NCI-H1417 treated with DMSO at 0.1 percent for 48 hours (cell line): ENCODE measurements around the gene TSC2.
"Not testable (repeated sequence)": the region's sequence is repeated elsewhere in the genome, so short reads cannot be mapped to it uniquely, and the experiment has no call there.

Experiments used
- DNase-seq: peaks from one replicate; lab custom pipeline; 2025; lab: John Stamatoyannopoulos, UW

TSC2 gene

GRCh38 chr16:2031081-2031577 is 16.7 kb upstream of the TSC2 start:
- DNase-seq: no peak

GRCh38 chr16:2032285-2033056 is 15.3 kb upstream of the TSC2 start:
- no peak for DNase-seq

GRCh38 chr16:2033057-2033908 is 14.5 kb upstream of the TSC2 start:
- no peak for DNase-seq

GRCh38 chr16:2033909-2034695 is 13.7 kb upstream of the TSC2 start:
- not testable (repeated sequence) for DNase-seq

- no peak for DNase-seq
Observed at GRCh38 chr16:2034696-2035430, 12.9 kb upstream of the TSC2 start.

- DNase-seq: no peak
Observed at GRCh38 chr16:2035431-2036199, 12.2 kb upstream of the TSC2 start.

GRCh38 chr16:2036200-2036966 is 11.4 kb upstream of the TSC2 start:
- DNase-seq: no peak

GRCh38 chr16:2037115-2037514 is 10.7 kb upstream of the TSC2 start:
- no peak for DNase-seq

GRCh38 chr16:2037647-2038381 is 10.0 kb upstream of the TSC2 start:
- no peak for DNase-seq

- DNase-seq: no peak
Observed at GRCh38 chr16:2038382-2039231, 9.2 kb upstream of the TSC2 start.

- DNase-seq: no peak
Observed at GRCh38 chr16:2039274-2040031, 8.3 kb upstream of the TSC2 start.

- DNase-seq: no peak
Observed at GRCh38 chr16:2040041-2040786, 7.6 kb upstream of the TSC2 start.

GRCh38 chr16:2040787-2041522 is 6.8 kb upstream of the TSC2 start:
- DNase-seq: no peak

GRCh38 chr16:2042171-2042985 is 5.4 kb upstream of the TSC2 start:
- DNase-seq: peak; percentile 45

- DNase-seq: no peak
Observed at GRCh38 chr16:2042986-2043666, 4.7 kb upstream of the TSC2 start.
